Measurements from ENCODE around the gene SH3BP5L.

DNA sequence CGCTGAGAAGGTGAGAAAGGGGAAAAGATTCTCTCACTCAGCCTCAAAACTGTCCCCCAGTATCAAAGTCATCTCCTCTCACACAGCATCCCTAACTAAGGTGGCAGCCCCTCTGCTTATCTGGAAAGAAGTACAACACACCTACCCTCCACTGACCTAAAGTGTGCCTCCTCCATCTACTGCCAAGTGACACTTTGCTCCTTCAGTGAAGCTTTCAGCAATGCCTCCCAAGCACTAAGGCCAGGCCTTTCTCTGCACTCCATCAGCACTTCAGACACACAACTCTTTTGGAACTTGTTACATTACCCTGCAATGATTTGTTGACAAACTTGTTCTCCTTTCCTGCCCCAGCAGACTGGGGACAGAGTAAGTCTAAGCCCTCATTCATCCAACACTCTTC is 1.4 kb downstream of the SH3BP5L start:
- TF ChIP-seq, protein P1, sequence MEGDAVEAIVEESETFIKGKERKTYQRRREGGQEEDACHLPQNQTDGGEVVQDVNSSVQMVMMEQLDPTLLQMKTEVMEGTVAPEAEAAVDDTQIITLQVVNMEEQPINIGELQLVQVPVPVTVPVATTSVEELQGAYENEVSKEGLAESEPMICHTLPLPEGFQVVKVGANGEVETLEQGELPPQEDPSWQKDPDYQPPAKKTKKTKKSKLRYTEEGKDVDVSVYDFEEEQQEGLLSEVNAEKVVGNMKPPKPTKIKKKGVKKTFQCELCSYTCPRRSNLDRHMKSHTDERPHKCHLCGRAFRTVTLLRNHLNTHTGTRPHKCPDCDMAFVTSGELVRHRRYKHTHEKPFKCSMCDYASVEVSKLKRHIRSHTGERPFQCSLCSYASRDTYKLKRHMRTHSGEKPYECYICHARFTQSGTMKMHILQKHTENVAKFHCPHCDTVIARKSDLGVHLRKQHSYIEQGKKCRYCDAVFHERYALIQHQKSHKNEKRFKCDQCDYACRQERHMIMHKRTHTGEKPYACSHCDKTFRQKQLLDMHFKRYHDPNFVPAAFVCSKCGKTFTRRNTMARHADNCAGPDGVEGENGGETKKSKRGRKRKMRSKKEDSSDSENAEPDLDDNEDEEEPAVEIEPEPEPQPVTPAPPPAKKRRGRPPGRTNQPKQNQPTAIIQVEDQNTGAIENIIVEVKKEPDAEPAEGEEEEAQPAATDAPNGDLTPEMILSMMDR (IDR thresholded peaks at IDR 0.05), result no peak
- no peak for TF ChIP-seq EP300 (IDR thresholded peaks at IDR 0.05)
- no peak for TF ChIP-seq POLR2A (IDR thresholded peaks at IDR 0.05)
- TF ChIP-seq POLR2AphosphoS5 (IDR thresholded peaks at IDR 0.05), result no peak

Measured in stomach (tissue), 4 donors.